Activated CD4-positive, alpha-beta T cell treated with anti-CD3 and anti-CD28 coated beads, Interleukin-2, amount 10 ng/mL, durations not matched to agents 24 days and 14 days (primary cell): ENCODE measurements around the gene HTRA2. TPM values are rescaled to one million over a fixed set of nuclear protein-coding genes. Genes with fewer than 3 reads are reported as not detected.

ENCODE experiments used
- DNase-seq: peaks from one replicate; pipeline ENCODE4 v3.0.0; 2022
- H3K27ac Mint-ChIP-seq: one replicate; pipeline ENCODE4 v1.8.0; 2022; ENCODE audit warnings: mild to moderate bottlenecking, mixed read lengths
- H3K27me3 Mint-ChIP-seq: one replicate; pipeline ENCODE4 v1.8.0; 2022; ENCODE audit warnings: mixed read lengths
- H3K36me3 Mint-ChIP-seq: one replicate; pipeline ENCODE4 v1.8.0; 2022; ENCODE audit warnings: low read depth, mild to moderate bottlenecking, mixed read lengths
- H3K4me1 Mint-ChIP-seq: one replicate; pipeline ENCODE4 v1.8.0; 2021; ENCODE audit warnings: mixed read lengths
- H3K4me3 Mint-ChIP-seq: one replicate; pipeline ENCODE4 v1.8.0; 2022; ENCODE audit warnings: mild to moderate bottlenecking, moderate library complexity, mixed read lengths
- H3K9me3 Mint-ChIP-seq: one replicate; pipeline ENCODE4 v1.8.0; 2021; ENCODE audit warnings: mixed read lengths
- intact Hi-C: fragments of 100-400 bp; cut with micrococcal nuclease; formaldehyde crosslinking; loops from one replicate; pipeline ENCODE4 v1.15.1; 2023
- total RNA-seq: library from RNA; stranded (reverse); gene quantifications from 2 replicates; pipeline ENCODE4 v1.2.3, GENCODE V29; 2022

Gene HTRA2
- total RNA-seq, 1 donor from 2014 or later = 56.4 TPM

GRCh38 chr2:74504591-74504990, 25.1 kb upstream of the HTRA2 start:
- Mint-ChIP-seq H3K4me1 (peaks cover 59% of the 10 kb centered on the region), H3K27me3 (peaks cover 36% of the 10 kb centered on the region), H3K9me3 (no peaks in the 10 kb centered on the region), H3K27ac (no peak overlapping the region), H3K36me3 (peaks cover 39% of the 10 kb centered on the region), H3K4me3 (peak overlapping the region; percentile 39)
- intact Hi-C loops = no loop called here
- DNase-seq = no peak

- H3K27me3 Mint-ChIP-seq = peaks cover 36% of the 10 kb centered on the region
- H3K4me3 Mint-ChIP-seq = peak overlapping the region; percentile 58
- no peak overlapping the region for H3K27ac Mint-ChIP-seq
- no peak for DNase-seq
- intact Hi-C loops = no loop called here
- peaks cover 36% of the 10 kb centered on the region for H3K36me3 Mint-ChIP-seq
- H3K4me1 Mint-ChIP-seq = peaks cover 65% of the 10 kb centered on the region
- H3K9me3 Mint-ChIP-seq = no peaks in the 10 kb centered on the region
Observed at GRCh38 chr2:74505448-74506246, 24.1 kb upstream of the HTRA2 start.

- H3K9me3 Mint-ChIP-seq = no peaks in the 10 kb centered on the region
- H3K4me1 Mint-ChIP-seq = peaks cover 62% of the 10 kb centered on the region
- peak within 1 kb of the TSS; percentile 99 for H3K27ac Mint-ChIP-seq
- H3K36me3 Mint-ChIP-seq = peaks cover 28% of the 10 kb centered on the region
- H3K27me3 Mint-ChIP-seq = peaks cover 32% of the 10 kb centered on the region
- DNase-seq = peak; percentile 100
- intact Hi-C loops = no loop called here
- H3K4me3 Mint-ChIP-seq = peak within 1 kb of the TSS; percentile 95
Observed at GRCh38 chr2:74507145-74507925, 22.4 kb upstream of the HTRA2 start, which contains the start of gene PCGF1. PCGF1 (minus strand) TSS chr2:74507695; CDS start chr2:74507668, 27 bp downstream.

- peaks cover 33% of the 10 kb centered on the region for H3K27me3 Mint-ChIP-seq
- H3K27ac Mint-ChIP-seq = peak overlapping the region; percentile 99
- intact Hi-C loops = no loop called here
- peak; percentile 74 for DNase-seq
- no peaks in the 10 kb centered on the region for H3K9me3 Mint-ChIP-seq
- H3K36me3 Mint-ChIP-seq = peaks cover 28% of the 10 kb centered on the region
- peaks cover 59% of the 10 kb centered on the region for H3K4me1 Mint-ChIP-seq
- peak overlapping the region; percentile 95 for H3K4me3 Mint-ChIP-seq
Observed at GRCh38 chr2:74507926-74508520, 21.7 kb upstream of the HTRA2 start.

GRCh38 chr2:74510272-74510671, 19.5 kb upstream of the HTRA2 start:
- intact Hi-C loops = no loop called here
- Mint-ChIP-seq H3K27me3 (peaks cover 43% of the 10 kb centered on the region), H3K27ac (no peak overlapping the region)

GRCh38 chr2:74511104-74511989, 18.4 kb upstream of the HTRA2 start:
- H3K4me1 Mint-ChIP-seq = peaks cover 40% of the 10 kb centered on the region
- no peak overlapping the region for H3K4me3 Mint-ChIP-seq
- intact Hi-C loops = no loop called here
- H3K36me3 Mint-ChIP-seq = peaks cover 11% of the 10 kb centered on the region
- no peak for DNase-seq
- H3K27ac Mint-ChIP-seq = no peak overlapping the region
- H3K9me3 Mint-ChIP-seq = peaks cover under 1% of the 10 kb centered on the region
- H3K27me3 Mint-ChIP-seq = peaks cover 50% of the 10 kb centered on the region

More at GRCh38 chr2:74510272-74510671, 19.5 kb upstream of the HTRA2 start:
- no peak for DNase-seq
- Mint-ChIP-seq H3K4me1 (peaks cover 46% of the 10 kb centered on the region), H3K9me3 (no peaks in the 10 kb centered on the region), H3K36me3 (peaks cover 17% of the 10 kb centered on the region), H3K4me3 (no peak overlapping the region)

GRCh38 chr2:74512744-74513604, 16.8 kb upstream of the HTRA2 start:
- Mint-ChIP-seq H3K36me3 (peaks cover 9% of the 10 kb centered on the region), H3K4me3 (peak overlapping the region; percentile 67), H3K4me1 (peaks cover 37% of the 10 kb centered on the region), H3K27ac (no peak overlapping the region), H3K27me3 (peaks cover 65% of the 10 kb centered on the region), H3K9me3 (peaks cover 7% of the 10 kb centered on the region)
- intact Hi-C loops = no loop called here
- no peak for DNase-seq

GRCh38 chr2:74513605-74514367, 15.9 kb upstream of the HTRA2 start:
- H3K27ac Mint-ChIP-seq = no peak overlapping the region
- peak; percentile 79 for DNase-seq
- H3K36me3 Mint-ChIP-seq = peaks cover 9% of the 10 kb centered on the region
- intact Hi-C loops = loop anchor here (1.0 kb wide), 1 partner anchor 10 kb away; no protein-coding TSS in a partner anchor
- peaks cover 30% of the 10 kb centered on the region for H3K4me1 Mint-ChIP-seq
- H3K9me3 Mint-ChIP-seq = peaks cover 7% of the 10 kb centered on the region
- peak overlapping the region; percentile 67 for H3K4me3 Mint-ChIP-seq
- H3K27me3 Mint-ChIP-seq = peaks cover 73% of the 10 kb centered on the region

GRCh38 chr2:74514368-74515270, 15.1 kb upstream of the HTRA2 start, which contains the start of gene TLX2:
TLX2 (plus strand) TSS chr2:74514450; CDS start chr2:74514807, 357 bp downstream.
- H3K4me1 Mint-ChIP-seq = peaks cover 29% of the 10 kb centered on the region
- H3K27ac Mint-ChIP-seq = peak within 1 kb of the TSS; percentile 72
- peaks cover 7% of the 10 kb centered on the region for H3K9me3 Mint-ChIP-seq
- intact Hi-C loops = loop anchor here (1.0 kb wide), 2 partner anchors 11 to 15 kb away; partner anchors contain the start of gene LBX2
- H3K4me3 Mint-ChIP-seq = peak within 1 kb of the TSS; percentile 81
- peak; percentile 70 for DNase-seq
- H3K27me3 Mint-ChIP-seq = peaks cover 77% of the 10 kb centered on the region
- peaks cover 9% of the 10 kb centered on the region for H3K36me3 Mint-ChIP-seq

- peak overlapping the region; percentile 81 for H3K4me3 Mint-ChIP-seq
- H3K4me1 Mint-ChIP-seq = peaks cover 25% of the 10 kb centered on the region
- peaks cover 9% of the 10 kb centered on the region for H3K36me3 Mint-ChIP-seq
- peaks cover 80% of the 10 kb centered on the region for H3K27me3 Mint-ChIP-seq
- intact Hi-C loops = loop anchor here (1.0 kb wide), 1 partner anchor 16 kb away; the partner anchor contains the start of gene LBX2
- peak overlapping the region; percentile 72 for H3K27ac Mint-ChIP-seq
- peak; percentile 68 for DNase-seq
- peaks cover 7% of the 10 kb centered on the region for H3K9me3 Mint-ChIP-seq
Observed at GRCh38 chr2:74515271-74515980, 14.3 kb upstream of the HTRA2 start.
